Measurements from ENCODE around the gene EHD4.

EHD4 gene

DNA sequence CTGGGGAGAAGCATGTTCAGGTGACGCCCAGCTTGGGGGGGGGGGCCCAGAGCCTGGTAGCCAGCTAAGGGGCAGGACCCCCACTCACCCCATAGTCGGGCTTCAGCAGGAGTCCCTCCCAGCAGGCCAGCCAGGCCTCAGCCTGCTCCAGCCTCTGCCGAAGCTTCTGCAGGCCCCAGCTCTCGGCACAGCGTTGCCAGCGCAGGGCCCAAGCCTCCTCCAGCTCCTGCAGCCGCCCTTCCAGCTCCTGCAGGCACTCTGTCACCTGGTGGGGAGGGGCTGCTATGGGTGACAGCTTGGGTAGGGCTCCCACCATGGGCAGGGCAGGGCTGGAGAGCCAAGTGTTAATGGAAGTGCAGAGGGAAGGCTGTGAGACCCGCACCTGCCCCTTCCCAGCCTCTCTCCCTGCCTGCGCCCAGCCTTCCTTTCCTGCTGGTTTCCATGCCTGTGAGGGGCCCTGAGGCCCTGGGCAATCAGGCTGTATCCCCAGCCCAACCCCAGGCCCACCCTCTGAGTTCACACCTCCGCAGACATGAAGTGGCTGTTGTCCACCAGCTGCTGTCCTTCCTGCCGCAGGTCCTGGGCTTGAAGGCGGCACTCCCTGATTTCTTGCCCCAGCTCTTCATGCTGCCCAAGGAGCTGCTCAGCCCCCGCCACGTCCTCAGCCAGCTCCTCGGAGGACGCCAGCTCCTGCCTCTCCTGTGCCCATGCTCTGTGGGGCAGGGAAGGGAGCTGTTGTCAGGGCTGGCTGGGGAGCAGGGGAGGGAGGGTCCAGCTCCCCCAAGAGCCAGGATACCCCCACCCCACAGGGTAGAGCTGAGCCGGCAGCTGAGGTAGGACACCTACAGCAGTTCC, 119.4 kb downstream of the EHD4 start:
- no peak for DNase-seq

DNA sequence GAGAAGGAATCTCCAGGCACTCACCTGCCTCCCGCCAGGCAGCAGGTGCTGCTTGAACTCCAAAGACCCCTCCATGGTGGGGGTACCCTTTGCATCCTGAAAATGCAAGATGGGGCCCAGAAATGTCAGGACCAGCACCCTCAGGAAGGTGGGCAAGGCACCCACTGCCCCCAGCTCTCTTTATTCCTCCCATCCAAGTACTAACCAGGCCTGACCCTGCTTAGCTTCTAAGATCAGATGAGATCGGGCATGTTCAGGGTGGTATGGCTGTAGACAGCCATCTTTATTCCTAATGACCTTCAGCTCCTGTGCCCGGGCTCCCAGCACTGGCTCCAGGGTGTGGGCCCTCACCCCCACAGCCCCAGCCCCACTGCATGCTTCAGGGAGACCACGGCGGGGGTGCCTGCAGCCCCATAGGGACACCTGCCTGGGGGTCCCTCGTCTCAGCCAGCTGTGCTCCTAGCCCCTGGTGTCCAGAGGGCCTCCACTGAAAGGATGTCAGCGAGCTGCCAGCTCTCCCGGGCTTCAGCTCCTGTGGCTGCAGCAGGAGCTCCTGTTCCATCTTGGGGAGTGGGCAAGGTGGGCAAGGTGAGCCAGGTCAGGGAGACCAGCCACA, 120.5 kb downstream of the EHD4 start:
- no peak for DNase-seq

DNA sequence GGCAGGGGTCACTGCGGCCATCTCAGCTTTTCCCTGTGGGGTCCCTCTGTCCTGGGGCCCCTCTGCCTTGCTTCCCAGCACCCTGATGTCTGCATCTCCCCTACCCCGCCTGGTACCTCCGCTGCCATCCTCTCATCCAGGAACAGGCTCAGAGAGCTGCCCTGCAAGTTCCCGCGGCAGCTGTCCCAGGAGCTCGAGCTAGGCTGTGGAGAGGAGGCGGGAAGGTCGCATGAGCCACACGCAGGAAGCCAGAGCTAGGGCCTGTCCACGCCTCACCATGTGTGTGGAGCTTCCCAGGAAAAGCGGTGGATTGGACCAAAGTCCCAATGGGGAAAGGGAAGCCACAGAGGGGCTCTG, 121.2 kb downstream of the EHD4 start:
- DNase-seq, result no peak

DNA sequence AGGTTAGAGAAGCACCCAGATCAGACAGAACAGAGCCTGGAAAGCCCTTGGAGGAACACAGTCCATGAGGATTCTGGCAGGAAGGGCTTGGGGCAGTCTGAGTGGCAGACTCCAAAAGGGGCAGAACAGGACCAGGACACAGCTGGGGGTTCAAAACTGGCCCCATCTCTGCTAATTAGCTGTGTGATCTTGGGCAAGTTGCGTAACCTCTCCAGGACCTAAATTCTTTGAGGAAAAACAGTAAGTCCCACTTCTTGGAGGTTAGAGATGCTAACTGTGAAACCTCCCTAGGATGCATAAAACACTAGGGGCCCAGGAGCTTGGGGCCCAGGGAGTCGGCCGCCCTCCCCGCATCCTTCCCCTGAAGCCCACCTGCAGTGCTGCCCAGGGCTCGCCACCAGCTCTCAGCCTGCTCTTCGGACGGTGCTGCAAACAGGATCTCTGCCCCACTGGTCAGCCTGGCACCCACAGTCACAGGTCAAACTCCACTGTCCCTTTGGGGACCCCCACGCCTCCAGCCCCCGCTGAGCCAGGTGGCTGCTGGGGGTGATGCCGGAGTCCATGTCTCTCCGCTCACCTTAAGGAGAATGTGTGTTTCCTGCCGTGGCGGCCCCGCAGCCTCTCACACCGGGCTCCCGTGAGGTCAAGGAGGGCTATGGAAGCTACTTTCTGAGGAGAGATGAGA, 121.7 kb downstream of the EHD4 start:
- DNase-seq, result no peak

DNA sequence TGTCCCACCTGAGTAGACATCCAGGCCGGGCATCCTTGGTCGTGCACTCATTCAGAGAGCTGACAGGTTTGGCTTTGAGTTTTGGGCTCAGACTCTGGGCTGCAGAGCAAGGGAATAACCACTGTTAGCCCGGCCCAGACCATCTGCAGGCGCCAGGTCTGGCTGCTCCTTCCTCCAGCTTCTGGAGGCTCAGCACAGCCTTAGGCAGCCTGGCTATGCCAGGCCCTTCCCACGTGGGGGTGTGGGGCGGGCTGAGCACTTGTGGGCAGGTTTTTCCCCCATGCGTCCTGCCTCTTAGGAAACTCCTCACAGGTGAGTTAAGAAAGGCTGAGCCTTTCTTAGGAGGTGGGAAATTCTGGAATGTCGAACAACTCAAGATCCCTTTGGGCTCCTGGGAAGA, 122.5 kb downstream of the EHD4 start:
- no peak for DNase-seq

DNA sequence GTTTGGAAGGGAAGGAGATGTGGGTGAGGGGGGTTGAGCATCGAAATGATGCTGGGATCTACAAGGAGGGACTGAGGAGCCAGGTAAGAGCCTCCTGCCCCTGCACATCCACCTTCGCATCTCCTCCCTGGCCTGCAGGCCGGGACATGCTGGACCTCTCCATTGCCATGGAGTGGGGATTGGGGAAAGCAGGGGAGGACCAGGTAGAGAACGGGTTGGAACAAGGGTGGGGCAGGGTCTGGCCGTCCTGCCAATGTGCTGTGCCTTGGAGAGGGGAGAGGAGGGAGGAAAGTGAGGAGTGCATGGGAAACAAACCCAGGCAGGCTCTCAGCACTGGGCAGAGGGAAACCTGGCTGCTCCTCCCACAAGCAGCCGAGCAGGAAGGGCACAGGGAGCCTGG, 123.2 kb downstream of the EHD4 start:
- no peak for DNase-seq

DNA sequence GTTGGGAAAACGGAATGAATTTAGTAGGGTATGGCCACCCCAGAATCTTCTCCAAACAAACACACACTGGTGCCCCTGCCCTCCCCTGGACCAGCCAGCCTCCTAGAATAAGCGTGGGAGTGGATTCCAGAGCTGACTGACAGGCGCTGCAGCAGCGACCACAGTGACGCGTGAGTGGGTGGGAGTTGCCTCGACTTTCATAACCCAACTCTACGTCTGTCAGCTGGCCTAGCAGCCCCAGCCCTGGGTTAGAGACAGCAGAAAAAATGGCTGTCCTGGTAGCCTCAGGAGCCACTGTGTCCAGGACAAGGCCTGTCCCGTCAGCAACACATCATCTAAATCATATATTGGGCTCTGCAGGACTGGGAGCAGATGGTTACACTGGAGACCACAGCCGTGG, 123.7 kb downstream of the EHD4 start:
- DNase-seq, result peak; percentile 74

DNA sequence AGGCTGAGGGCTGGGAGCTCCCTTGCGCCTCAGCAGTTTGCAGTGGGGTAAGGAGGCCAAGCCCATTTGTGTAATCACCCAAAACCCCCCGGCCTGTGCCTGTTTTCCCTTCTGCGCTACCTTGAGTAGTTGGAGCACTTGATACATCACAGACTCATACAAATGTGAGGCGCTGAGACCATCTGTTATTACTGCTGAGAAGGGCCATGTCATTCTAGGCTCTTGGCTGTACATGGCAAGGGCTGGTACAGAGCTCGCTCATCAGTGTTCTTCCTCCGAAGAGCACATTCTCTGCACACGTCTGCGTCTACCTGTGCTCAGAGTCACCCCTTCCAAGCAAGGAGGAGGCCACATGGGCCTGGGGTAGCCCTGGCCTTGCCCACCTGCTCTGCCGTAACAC, 124.4 kb downstream of the EHD4 start:
- DNase-seq, result no peak

DNA sequence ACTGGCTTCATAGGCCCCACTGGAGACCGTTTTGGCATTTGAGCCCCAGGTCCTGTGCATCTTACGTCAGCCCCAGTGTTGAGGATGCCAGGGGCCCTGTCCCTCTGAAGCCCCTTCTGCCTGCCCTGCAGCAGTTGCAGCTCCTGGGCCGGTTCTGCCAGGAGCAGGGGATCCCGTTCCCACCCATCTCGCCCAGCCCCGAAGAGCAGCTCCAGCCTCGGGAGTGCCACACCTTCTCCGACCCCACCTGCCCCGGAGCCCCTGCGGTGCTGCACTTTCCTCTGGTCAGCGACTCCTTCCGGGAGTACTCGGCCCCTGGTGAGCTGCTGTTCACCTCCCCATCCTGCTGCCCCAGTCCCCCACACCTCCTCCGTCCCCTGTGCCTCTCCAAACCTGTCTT, 125.2 kb downstream of the EHD4 start:
- no peak for DNase-seq
